ENCODE measurements around the gene PIH1D2.

- no peak for TF ChIP-seq RARB (CRISPR knock-in tag; IDR thresholded peaks at IDR 0.05)
- TF ChIP-seq GLIS3 (CRISPR knock-in tag; IDR thresholded peaks at IDR 0.05): no peak
- no peak for TF ChIP-seq TOX (CRISPR knock-in tag; IDR thresholded peaks at IDR 0.05; ENCODE audit: borderline replicate concordance)
- TF ChIP-seq ZFP3 (CRISPR knock-in tag; IDR thresholded peaks at IDR 0.05): no peak
- TF ChIP-seq OSR1 (CRISPR knock-in tag; IDR thresholded peaks at IDR 0.05): no peak
- no peak for TF ChIP-seq POU6F1 (CRISPR knock-in tag; IDR thresholded peaks at IDR 0.05; ENCODE audit: borderline replicate concordance, low read depth)
- no peak for TF ChIP-seq ARNTL (CRISPR knock-in tag; IDR thresholded peaks at IDR 0.05; ENCODE audit: borderline replicate concordance, low read depth)
- no peak for TF ChIP-seq PATZ1 (CRISPR knock-in tag; IDR thresholded peaks at IDR 0.05; ENCODE audit: borderline replicate concordance)
- no peak for TF ChIP-seq ZNF8 (CRISPR knock-in tag; IDR thresholded peaks at IDR 0.05)
- no peak for TF ChIP-seq CREB5 (CRISPR knock-in tag; IDR thresholded peaks at IDR 0.05; ENCODE audit: low read depth)
- TF ChIP-seq TSHZ2 (CRISPR knock-in tag; IDR thresholded peaks at IDR 0.05): no peak
- no peak for TF ChIP-seq SNAI2 (CRISPR knock-in tag; IDR thresholded peaks at IDR 0.05)
- no peak for TF ChIP-seq ESRRG (CRISPR knock-in tag; IDR thresholded peaks at IDR 0.05)
These were observed 24.0 kb downstream of the PIH1D2 start for GRCh38 chr11:112049777-112050176.

All from SK-N-SH treated with all-trans-retinoic acid at 6 μM for 48 hours (cell line).